Stomach (tissue), 9 donors: ENCODE measurements around the gene PIPOX. TPM values are rescaled to one million over a fixed set of nuclear protein-coding genes. Genes with fewer than 3 reads are reported as not detected.

Experiments used
- DNase-seq, 2 donors: peaks; one replicate each; pipeline versions ENCODE4 v3.0.0 to v3.0.0-alpha.2; 2013 to 2019
- H3K27ac ChIP-seq, 5 donors: fragments of 200-600 bp in 4 of 5; sonication (generic) in 4 of 5; one replicate each; pipeline ENCODE4 v1.5.1; 2013 to 2019; ENCODE audit warnings: mild to moderate bottlenecking in 1 of 5, moderate library complexity in 1 of 5
- H3K27me3 ChIP-seq, 3 donors: fragments of 200-600 bp; sonication (generic); one replicate each; pipeline ENCODE4 v1.5.1; 2017 to 2019; ENCODE audit warnings: mixed run types in 1 of 3
- H3K36me3 ChIP-seq, 4 donors: fragments of 200-600 bp; sonication (generic); 1 replicate in 3 of 4; 2 replicates in 1 of 4; pipeline ENCODE4 v1.5.1; 2016 to 2019
- H3K4me1 ChIP-seq, 4 donors: fragments of 200-600 bp; sonication (generic); one replicate each; pipeline ENCODE4 v1.5.1; 2016 to 2019
- H3K4me3 ChIP-seq, 4 donors: fragments of 200-600 bp; sonication (generic) in 3 of 4; one replicate each; pipeline ENCODE4 v1.5.1; 2016 to 2019; ENCODE audit warnings: mild to moderate bottlenecking in 1 of 4
- H3K9me3 ChIP-seq, 4 donors: fragments of 200-600 bp; sonication (generic); one replicate each; pipeline ENCODE4 v1.5.1; 2016 to 2019
- CTCF ChIP-seq, 7 experiments: fragments of 450-650 bp in 4 of 7; fragments of 200-600 bp in 3 of 7; sonication (generic) in 3 of 7; IDR thresholded peaks; one replicate each; pipeline ENCODE4 v1.5.1; 2016 to 2019; ENCODE audit warnings: antibody characterized with exemption in 7 of 7, control low read depth in 2 of 7, mild to moderate bottlenecking in 1 of 7
- EP300 ChIP-seq: sonication (generic); formaldehyde crosslinking; IDR thresholded peaks from one replicate; pipeline ENCODE4 v1.6.1; 2017; ENCODE audit warnings: antibody characterized with exemption
- POLR2A ChIP-seq, 4 donors: fragments of 450-650 bp; IDR thresholded peaks; one replicate each; pipeline ENCODE4 v1.6.1; 2016; ENCODE audit warnings: antibody characterized with exemption in 4 of 4, control low read depth in 2 of 4, mild to moderate bottlenecking in 1 of 4, moderate library complexity in 1 of 4
- POLR2AphosphoS5 ChIP-seq, 3 donors: sonication (generic); formaldehyde crosslinking; IDR thresholded peaks; one replicate each; pipeline ENCODE4 v1.6.1; 2016; ENCODE audit warnings: antibody characterized with exemption in 3 of 3
- WGBS, 5 donors: extraction: QIAGEN DNeasy Blood & Tissue Kit in 3 of 5; methylation state at CpG; one replicate each; pipeline versions ENCODE4 v1.1.5 to v1.1.7; 2013 to 2018; 5-methylcytosine and 5-hydroxymethylcytosine counted together
- intact Hi-C: fragments of 100-400 bp; cut with DNase I; formaldehyde crosslinking; loops from one replicate; pipeline ENCODE4 v1.15.1; 2023; ENCODE audit warnings: low total_unique reads
- polyA plus RNA-seq, 3 donors: library from polyadenylated mRNA; stranded (reverse); fragments of 200-250 nt; gene quantifications; one replicate each; pipeline ENCODE4 v1.2.3, GENCODE V29; 2013
- total RNA-seq, 5 donors: library from RNA; depleted of rRNA; stranded (reverse); fragments of >200 nt; gene quantifications; one replicate each; pipeline versions ENCODE4 v1.1.0 to v1.2.3, GENCODE V29; 2014 to 2016
- donor health status: healthy with polysubstance abuse.
- donor health status: Bipolar disorder and iron deficiency.
- donor health status: healthy.

The PIPOX gene
- total and polyA plus RNA-seq, 8 donors, result 0.31 to 13.8 (median 1.8) TPM; not detected in 1

- Histone ChIP-seq H3K27me3 (peaks cover 0 to 50% (median 3%) of the 10 kb centered on the region in 3 donors), H3K4me3 (no peak overlapping the region), H3K27ac (no peak overlapping the region), H3K4me1 (no peaks in the 10 kb centered on the region), H3K9me3 (no peaks in the 10 kb centered on the region), H3K36me3 (no peaks in the 10 kb centered on the region)
- 75 to 93% (median 83%) methylated on average over 1 of the region's 1 CpG for WGBS, 5 donors
- no peak for DNase-seq
- intact Hi-C loops, result no loop called here
- no peak for TF ChIP-seq EP300
- no peak for TF ChIP-seq CTCF (IDR thresholded peaks at IDR 0.05)
- TF ChIP-seq POLR2A (IDR thresholded peaks at IDR 0.05), result no peak
These were observed 45.1 kb upstream of the PIPOX start for GRCh38 chr17:28997806-28998205.

GRCh38 chr17:28999206-28999605, 43.7 kb upstream of the PIPOX start:
- WGBS, 5 donors, result 17 to 43% (median 36%) methylated on average over 5 of the region's 5 CpGs
- peaks cover 4 to 57% (median 15%) of the 10 kb centered on the region in 3 donors for H3K27me3 ChIP-seq
- H3K4me3 ChIP-seq, result no peak overlapping the region
- no peak for TF ChIP-seq POLR2A (IDR thresholded peaks at IDR 0.05)
- intact Hi-C loops, result no loop called here
- H3K4me1 ChIP-seq, result no peaks in the 10 kb centered on the region
- H3K27ac ChIP-seq, result no peak overlapping the region
- no peaks in the 10 kb centered on the region for H3K9me3 ChIP-seq
- no peak for DNase-seq
- no peaks in the 10 kb centered on the region for H3K36me3 ChIP-seq

- no peak overlapping the region for H3K27ac ChIP-seq
- no peak for DNase-seq
- H3K4me3 ChIP-seq, result no peak overlapping the region
- intact Hi-C loops, result no loop called here
- H3K27me3 ChIP-seq, result peaks cover 19 to 71% (median 33%) of the 10 kb centered on the region in 3 donors
- WGBS, 5 donors, result 76 to 85% (median 84%) methylated on average over 5 of the region's 5 CpGs
- no peak for TF ChIP-seq POLR2A (IDR thresholded peaks at IDR 0.05)
- TF ChIP-seq CTCF (IDR thresholded peaks at IDR 0.05), result no peak
- no peak for TF ChIP-seq POLR2AphosphoS5 (IDR thresholded peaks at IDR 0.05)
- no peak for TF ChIP-seq EP300
- peaks cover 9 to 11% (median 9%) of the 10 kb centered on the region in 4 donors for H3K4me1 ChIP-seq
- no peaks in the 10 kb centered on the region for H3K36me3 ChIP-seq
- no peaks in the 10 kb centered on the region for H3K9me3 ChIP-seq
These were observed 42.0 kb upstream of the PIPOX start for GRCh38 chr17:29000973-29001372.

GRCh38 chr17:29002811-29003210, 40.1 kb upstream of the PIPOX start:
- no peaks in the 10 kb centered on the region for H3K9me3 ChIP-seq

More at GRCh38 chr17:29002811-29003210, 40.1 kb upstream of the PIPOX start:
- no peak for TF ChIP-seq CTCF (IDR thresholded peaks at IDR 0.05)
- no peak for TF ChIP-seq POLR2AphosphoS5 (IDR thresholded peaks at IDR 0.05)
- TF ChIP-seq POLR2A (IDR thresholded peaks at IDR 0.05), result no peak
- no peak for TF ChIP-seq EP300
- 47 to 58% (median 48%) methylated on average over 4 of the region's 4 CpGs for WGBS, 5 donors
- Histone ChIP-seq H3K36me3 (no peaks in the 10 kb centered on the region), H3K27me3 (peaks cover 19 to 72% (median 44%) of the 10 kb centered on the region in 3 donors), H3K4me1 (peaks cover 11 to 16% (median 13%) of the 10 kb centered on the region in 4 donors), H3K4me3 (no peak overlapping the region), H3K27ac (no peak overlapping the region)
- no peak for DNase-seq
- intact Hi-C loops, result no loop called here
